Non-pigmented ciliary epithelial cell (primary cell): ENCODE data around the gene CCS.
A peak's percentile ranks its signal among the peaks of the same experiment; 100 is the strongest.
"Not testable (repeated sequence)": the region's sequence is repeated elsewhere in the genome, so short reads cannot be mapped to it uniquely, and the experiment has no call there.

ENCODE experiments used
- DNase-seq: peaks from one replicate; pipeline ENCODE4 v3.0.0-alpha.2; 2010; ENCODE audit warnings: low read depth

Gene CCS

DNA sequence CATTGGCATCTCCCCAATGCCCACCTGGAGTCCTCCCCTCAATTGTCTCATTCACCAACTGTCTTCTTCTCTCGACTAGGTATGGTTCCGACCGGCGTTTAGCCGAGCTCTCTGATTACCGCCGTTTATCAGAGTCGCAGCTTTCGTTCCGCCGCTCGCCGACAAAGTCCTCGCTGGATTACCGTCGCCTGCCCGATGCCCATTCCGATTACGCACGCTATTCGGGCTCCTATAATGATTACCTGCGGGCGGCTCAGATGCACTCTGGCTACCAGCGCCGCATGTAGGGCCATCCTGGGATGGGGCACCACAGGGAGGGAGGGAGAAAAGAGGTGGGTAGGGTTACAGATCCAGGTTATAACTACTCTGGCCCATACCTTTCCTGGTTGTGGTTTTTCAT, 33.4 kb downstream of the CCS start:
- DNase-seq = no peak

DNA sequence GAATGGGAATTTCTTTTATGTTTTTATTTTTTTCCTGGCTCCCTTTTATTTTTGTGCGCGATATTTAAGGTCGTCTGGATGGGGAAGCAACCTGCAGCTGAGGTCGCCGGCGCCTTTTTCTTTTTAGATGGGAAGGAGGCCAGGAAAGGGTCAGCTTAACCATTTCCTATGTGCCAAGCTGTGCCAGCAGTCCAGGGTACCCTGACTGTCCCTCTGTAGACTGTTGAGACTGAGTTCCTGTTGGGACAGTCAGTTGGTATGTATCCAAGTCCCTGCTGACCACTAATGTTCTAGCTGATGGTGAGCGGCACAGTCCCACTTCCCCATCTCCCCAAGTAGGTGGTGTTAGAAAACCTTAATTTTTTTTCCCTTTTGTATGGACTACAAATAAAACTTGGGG, 33.9 kb downstream of the CCS start:
- DNase-seq = no peak

GRCh38 chr11:66628061-66628603, 35.1 kb downstream of the CCS start:
- no peak for DNase-seq

DNA sequence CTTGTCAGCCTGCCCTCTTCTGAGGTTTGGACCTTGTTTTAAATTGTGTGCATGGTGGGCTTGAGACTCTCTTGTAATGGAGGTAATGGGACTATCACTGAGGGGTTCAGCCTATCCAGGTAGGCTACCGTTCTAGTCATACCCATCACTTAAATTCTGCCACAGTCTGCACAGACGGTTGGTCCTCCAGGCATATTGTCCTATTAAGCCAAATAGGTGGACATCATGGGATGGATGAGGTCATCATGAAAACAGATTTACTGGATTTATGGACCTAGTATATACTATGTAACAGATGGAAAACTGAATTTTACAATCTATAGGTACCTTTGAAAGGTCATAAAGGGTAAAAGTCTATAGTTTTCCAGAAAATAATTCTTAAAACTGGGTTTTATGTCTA, 36.4 kb downstream of the CCS start:
- DNase-seq = no peak

DNA sequence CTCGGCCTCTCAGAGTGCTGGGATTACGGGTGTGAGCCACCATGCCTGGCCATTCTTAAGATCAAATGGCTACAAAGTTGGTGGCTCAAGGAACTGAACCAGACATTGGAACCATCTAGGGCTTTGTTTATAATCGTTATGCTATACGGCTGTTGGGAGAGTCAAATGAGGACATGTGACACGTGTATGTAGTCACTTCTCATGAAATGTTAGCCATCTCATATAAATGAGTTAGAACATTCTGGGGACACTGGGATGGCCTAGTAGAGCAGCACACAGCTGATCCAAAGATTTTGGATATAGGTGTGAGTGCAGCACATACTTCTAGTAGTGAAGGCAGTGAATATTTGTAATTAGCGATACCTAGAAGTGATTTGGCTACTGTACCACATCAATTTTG, 38.9 kb downstream of the CCS start:
- DNase-seq = no peak

DNA sequence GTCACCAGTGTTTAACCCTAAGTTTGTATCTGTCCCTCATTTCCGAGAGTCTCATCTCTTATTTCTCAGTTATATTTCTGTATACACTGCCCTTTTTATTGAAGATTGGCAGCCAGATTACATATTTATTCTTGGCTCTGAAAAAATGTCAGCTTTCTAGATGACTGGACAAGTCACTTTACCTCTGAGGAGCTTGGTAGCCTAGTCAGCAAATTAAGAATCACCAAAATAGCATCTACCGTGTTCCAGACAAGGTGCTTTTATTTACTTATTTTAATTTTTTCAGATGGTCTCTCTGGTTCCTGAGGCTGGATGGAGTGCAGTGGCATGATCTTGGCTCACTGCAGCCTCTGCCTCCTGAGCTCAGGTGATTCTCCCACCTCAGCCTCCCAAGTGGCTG, 40.0 kb downstream of the CCS start:
- DNase-seq = no peak

GRCh38 chr11:66636411-66636810, 43.4 kb downstream of the CCS start:
- DNase-seq = no peak

DNA sequence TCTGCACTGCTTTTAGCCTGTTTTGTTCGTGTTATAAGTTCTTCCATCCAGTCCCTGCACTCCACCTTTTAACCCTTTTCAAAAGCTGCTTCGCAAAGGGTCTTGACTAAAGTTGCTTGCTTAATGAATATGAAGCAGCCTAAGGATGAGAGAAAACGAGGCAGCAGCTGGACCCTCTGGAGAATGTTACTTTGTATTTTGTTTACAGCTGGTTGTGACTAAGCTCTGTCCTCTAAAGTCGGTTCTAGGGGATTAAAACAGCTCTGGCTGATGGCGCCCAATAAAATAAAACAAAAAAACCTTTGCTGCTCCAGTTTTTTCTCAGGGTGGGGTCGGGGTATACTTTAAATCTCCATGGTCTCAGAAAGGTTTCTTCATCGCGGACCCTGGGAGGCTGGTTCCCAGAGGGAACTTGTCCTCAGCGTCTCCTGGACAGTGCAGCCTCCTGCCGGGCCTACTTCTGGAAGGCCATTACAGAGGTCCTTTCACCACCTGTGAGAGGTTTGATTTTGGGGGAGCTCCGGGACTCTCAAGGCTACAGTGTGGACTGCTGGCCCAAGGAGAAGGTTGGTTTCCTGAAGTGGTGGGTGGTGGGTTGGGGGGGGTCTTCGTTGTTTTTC, 44.7 kb downstream of the CCS start:
- DNase-seq = no peak

DNA sequence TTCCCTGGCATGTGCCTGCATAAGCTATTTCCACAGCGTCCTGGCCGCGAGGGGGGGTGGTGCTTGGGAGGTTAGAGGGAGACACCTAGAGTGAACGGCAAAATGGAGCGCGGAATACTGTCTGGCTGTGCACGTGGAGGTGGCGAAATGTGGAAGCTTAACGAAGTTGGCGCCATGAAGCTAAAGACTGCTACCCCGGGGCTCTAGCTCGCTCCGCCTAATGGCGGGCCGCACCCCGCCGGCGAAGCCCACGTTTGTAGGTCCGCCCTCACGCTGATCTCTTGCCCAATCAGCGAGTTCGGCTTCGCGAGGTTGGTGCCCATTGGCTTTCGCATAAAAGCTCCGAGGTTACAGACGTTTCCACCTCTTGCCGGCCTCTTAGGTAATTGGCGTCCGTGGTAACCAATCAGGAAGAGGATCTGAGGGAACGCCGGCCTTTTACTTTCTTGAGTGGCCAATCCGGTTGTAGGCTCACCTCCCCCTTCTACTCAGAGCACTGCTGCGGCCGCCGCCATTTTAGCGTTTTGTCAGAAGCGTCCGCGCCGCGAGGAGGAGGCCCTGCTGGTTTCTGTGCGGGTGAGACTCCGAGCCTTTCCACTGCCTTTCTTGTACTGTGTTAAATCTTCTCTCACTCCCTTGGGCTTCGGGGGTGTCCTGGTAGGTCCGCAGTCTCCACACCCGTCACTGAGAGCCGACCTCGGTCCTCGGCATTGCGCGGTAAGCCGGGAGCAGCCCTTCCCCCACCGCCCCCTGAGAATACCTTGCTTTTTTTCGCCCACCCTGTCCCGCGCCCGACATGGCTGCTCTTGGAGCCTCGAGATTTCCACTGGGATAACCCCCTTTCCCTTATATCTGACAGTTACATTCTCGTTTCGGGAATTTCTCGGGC, 45.4 kb downstream of the CCS start, which contains the start of gene RBM4:
Gene RBM4 (plus strand): TSS at position 527 of the 889 bp plus-strand sequence. CDS start 1,009 bp downstream, outside the sequence.
- DNase-seq = peak; percentile 100

DNA sequence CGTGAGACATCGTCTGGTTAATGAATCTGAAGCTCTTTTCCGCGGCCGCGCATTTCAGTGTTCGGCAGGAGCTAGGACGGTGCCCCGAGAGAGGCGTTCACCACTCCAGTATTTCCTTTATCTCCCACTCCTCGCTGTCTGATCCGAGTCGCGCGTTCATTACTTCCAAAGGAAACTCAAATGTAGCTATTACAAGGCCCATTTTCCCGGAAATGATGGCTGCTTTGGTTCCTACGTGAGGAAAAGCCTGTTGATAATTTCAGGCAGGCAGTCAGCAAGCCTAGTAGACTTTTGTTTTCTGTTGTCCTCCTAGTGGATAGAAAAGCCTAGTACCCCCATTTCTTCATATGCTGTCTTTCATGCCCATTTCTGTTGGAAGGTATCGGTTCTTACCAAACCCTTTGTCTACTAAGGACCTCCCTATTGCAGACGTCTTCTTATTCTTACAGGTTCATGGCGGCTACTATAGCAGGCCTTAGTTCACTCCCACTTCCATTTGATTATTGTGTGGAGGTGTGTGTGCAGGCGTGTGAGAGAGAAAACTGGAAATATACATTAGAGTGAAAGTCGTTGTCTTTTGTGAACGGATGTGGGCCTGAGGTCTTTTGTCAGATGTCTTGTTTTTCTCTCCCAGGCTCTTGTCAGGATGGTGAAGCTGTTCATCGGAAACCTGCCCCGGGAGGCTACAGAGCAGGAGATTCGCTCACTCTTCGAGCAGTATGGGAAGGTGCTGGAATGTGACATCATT, 46.3 kb downstream of the CCS start:
- DNase-seq = no peak

- not testable (repeated sequence) for DNase-seq
Measured at GRCh38 chr11:66639814-66640340, 46.9 kb downstream of the CCS start.

DNA sequence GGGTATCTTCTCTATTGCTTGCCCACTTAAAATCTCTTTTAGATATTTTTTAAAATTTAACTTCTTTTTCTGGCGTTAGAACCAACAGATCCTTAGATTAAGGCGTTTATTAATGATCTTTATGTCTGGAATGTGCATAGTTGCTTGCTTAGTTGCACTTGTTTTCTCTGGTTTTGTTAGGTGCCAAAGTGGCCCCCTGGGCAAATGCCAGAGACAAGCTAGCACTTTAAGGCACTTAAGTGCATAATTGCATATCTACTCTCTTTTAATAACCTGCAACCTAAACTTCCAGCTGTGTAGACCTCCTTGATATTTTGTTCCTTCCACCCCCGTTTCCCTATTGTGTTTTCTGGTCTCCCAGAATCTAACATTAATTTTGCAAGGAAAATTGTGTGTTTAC, 48.8 kb downstream of the CCS start:
- no peak for DNase-seq

- no peak for DNase-seq
Measured at GRCh38 chr11:66643745-66644437, 50.9 kb downstream of the CCS start.

DNA sequence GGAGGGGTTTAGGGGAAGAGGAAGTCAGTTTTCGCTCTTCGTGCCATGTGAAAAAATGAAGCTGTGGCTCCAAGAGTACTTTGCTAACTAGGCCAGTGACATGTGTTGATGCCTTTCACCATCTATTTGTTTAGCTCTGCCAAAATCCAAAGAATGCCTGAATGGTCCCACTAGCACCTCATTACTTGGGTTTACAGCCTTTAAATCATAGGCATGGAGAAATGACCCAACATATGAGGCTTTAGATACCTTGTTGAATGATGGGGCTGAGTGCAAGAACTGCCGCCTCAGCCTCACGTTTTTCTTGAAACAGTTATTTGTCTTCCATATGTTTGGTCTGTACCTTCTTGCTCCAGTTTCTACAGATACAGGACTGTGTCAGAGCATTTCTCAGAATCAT, 53.8 kb downstream of the CCS start:
- DNase-seq = no peak

- no peak for DNase-seq
Measured at GRCh38 chr11:66649903-66650302, 56.9 kb downstream of the CCS start.

DNA sequence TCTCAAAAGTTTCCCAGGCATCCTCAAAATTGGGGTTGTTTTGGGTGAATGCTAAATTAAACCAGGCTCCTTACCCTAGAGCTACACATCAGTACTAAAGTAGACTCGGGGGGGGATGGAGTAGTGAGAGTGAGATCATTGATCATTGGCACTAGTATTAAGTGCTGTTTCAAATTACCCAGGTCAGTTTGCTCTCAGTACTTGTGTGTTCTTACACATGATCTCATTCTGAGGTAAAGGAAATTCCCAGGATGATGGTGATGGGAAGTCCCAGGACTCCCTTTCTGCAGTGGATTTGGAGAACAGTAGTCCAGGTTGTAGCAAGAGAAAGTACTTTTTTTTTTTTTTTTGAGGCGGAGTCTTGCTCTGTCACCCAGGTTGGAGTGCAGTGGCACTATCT, 58.0 kb downstream of the CCS start:
- DNase-seq = no peak

DNA sequence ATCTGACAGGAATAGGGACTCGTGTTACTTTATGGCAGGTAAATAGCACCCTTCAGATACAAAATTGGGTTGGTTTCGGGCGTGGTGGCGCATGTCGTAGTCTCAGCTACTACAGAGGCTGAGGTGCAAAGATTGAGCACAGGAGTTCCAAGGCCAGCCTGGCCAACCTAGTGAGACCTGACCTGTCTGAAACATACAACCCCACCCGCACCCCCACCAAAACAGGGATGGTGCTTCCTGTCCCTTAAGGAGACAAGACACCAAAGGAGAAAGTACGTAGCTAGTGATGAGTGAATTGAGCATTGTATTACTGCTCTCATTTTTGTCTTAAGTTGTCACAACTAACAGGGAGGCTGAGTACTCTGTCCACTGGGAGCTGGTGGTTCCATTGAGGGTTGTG, 59.7 kb downstream of the CCS start:
- DNase-seq = no peak

GRCh38 chr11:66653123-66653522, 60.1 kb downstream of the CCS start:
- no peak for DNase-seq
